ENCODE measurements around the gene PPP4C.

The PPP4C gene

GRCh38 chr16:30065943-30066760, 9.6 kb upstream of the PPP4C start:
- peaks cover 47% of the 10 kb centered on the region for H3K4me1 Mint-ChIP-seq (ENCODE audit: low read depth)
- peak overlapping the region; percentile 99 for H3K4me3 Mint-ChIP-seq
- peaks cover 69% of the 10 kb centered on the region for H3K36me3 Mint-ChIP-seq (ENCODE audit: low read depth)
- DNase-seq, result no peak
- no peaks in the 10 kb centered on the region for H3K9me3 Mint-ChIP-seq
- no peaks in the 10 kb centered on the region for H3K27me3 Mint-ChIP-seq
- peak overlapping the region; percentile 99 for H3K27ac Mint-ChIP-seq

DNA sequence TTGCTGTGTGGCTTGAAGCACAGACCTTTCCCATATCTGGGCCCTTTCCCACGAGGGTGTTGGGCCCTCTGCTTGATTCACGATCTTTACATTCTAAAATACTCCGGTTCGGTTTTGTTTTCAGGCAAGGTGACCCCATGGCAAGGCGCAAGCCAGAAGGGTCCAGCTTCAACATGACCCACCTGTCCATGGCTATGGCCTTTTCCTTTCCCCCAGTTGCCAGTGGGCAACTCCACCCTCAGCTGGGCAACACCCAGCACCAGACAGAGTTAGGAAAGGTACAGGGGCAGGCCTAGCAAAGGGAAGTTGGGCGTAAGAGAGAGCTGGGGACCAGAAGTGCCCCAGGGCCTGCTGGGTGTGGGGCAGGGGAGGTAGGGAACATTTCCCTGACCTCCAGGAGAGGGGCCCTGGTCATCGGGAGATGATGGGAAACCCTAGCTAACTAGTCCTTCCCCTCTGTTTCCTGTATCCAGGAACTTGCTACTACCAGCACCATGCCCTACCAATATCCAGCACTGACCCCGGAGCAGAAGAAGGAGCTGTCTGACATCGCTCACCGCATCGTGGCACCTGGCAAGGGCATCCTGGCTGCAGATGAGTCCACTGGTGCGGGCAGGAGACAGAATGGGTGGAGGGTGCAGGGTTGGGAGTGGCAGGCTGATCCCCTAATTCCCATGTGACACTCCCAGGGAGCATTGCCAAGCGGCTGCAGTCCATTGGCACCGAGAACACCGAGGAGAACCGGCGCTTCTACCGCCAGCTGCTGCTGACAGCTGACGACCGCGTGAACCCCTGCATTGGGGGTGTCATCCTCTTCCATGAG, 8.8 kb upstream of the PPP4C start:
- peaks cover 47% of the 10 kb centered on the region for H3K4me1 Mint-ChIP-seq (ENCODE audit: low read depth)
- H3K9me3 Mint-ChIP-seq, result no peaks in the 10 kb centered on the region
- DNase-seq, result no peak
- H3K27me3 Mint-ChIP-seq, result no peaks in the 10 kb centered on the region
- peak overlapping the region; percentile 99 for H3K27ac Mint-ChIP-seq
- H3K36me3 Mint-ChIP-seq (ENCODE audit: low read depth), result peaks cover 77% of the 10 kb centered on the region
- peak overlapping the region; percentile 99 for H3K4me3 Mint-ChIP-seq

DNA sequence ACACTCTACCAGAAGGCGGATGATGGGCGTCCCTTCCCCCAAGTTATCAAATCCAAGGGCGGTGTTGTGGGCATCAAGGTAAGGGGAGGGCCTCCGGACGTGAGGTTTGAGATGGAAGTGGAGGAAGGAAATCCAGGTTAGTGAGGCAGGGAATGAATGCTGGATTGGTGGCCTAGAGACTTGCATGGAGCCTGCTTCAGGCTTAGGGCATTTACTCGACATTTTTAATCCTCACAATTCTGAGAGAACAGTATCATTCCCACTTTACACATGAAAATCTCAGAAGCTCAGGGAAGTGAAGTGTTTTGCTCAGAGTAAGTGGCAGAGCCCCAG, 8.2 kb upstream of the PPP4C start:
- Mint-ChIP-seq H3K36me3 (ENCODE audit: low read depth) (peaks cover 83% of the 10 kb centered on the region), H3K4me3 (peak overlapping the region; percentile 99), H3K4me1 (ENCODE audit: low read depth) (peaks cover 49% of the 10 kb centered on the region), H3K9me3 (no peaks in the 10 kb centered on the region), H3K27me3 (no peaks in the 10 kb centered on the region), H3K27ac (peak overlapping the region; percentile 99)
- DNase-seq, result no peak

DNA sequence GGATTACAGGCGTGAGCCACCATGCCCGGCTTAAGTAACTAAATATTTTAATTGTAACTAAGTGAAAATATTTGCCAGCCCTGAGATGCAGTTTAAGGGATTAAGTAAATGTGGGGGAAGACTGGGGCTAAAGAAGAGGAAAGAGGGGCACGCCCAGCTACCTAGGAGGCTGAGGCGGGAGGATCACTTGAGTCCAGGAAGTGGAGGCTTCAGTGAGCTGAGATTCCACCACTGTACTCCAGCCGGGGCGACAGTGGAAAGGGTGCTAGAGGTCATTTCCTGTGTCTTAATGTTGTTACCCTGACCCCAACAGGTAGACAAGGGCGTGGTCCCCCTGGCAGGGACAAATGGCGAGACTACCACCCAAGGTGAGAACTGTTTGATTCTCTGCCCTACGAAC, 7.5 kb upstream of the PPP4C start:
- Mint-ChIP-seq H3K27ac (peak overlapping the region; percentile 91), H3K9me3 (no peaks in the 10 kb centered on the region), H3K4me1 (ENCODE audit: low read depth) (peaks cover 46% of the 10 kb centered on the region), H3K27me3 (no peaks in the 10 kb centered on the region), H3K4me3 (peak overlapping the region; percentile 53), H3K36me3 (ENCODE audit: low read depth) (peaks cover 87% of the 10 kb centered on the region)
- DNase-seq, result no peak

DNA sequence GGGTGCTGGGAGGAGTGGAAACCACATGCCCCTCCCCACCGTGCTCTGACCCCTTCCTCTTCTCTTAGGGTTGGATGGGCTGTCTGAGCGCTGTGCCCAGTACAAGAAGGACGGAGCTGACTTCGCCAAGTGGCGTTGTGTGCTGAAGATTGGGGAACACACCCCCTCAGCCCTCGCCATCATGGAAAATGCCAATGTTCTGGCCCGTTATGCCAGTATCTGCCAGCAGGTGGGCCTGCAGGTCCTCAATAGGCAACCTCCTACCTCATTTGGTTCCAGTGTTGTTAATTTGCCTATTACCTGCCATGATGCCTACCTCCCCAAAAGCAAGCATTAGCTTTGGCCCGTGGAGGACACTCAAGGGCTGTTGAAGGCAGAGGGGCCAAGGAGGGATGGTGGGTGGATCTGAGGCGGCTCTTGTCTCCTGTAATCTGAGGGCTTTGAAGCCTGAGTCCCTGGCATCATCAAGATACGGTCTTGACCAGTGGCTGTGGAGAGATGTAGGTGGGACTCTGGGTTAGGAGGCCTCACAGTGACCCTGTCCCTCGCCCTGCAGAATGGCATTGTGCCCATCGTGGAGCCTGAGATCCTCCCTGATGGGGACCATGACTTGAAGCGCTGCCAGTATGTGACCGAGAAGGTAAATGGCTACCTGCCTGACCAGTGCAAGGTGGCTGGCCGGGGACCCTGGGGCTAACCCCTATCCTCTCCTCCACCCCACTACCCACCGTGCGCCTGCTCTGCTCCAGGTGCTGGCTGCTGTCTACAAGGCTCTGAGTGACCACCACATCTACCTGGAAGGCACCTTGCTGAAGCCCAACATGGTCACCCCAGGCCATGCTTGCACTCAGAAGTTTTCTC, 6.8 kb upstream of the PPP4C start:
- Mint-ChIP-seq H3K27me3 (no peaks in the 10 kb centered on the region), H3K27ac (peak overlapping the region; percentile 91), H3K4me3 (peak overlapping the region; percentile 53), H3K36me3 (ENCODE audit: low read depth) (peaks cover 89% of the 10 kb centered on the region), H3K9me3 (no peaks in the 10 kb centered on the region), H3K4me1 (ENCODE audit: low read depth) (peaks cover 42% of the 10 kb centered on the region)
- peak; percentile 63 for DNase-seq

- H3K27me3 Mint-ChIP-seq, result no peaks in the 10 kb centered on the region
- H3K4me3 Mint-ChIP-seq, result peak overlapping the region; percentile 53
- no peak for DNase-seq
- H3K36me3 Mint-ChIP-seq (ENCODE audit: low read depth), result peaks cover 87% of the 10 kb centered on the region
- H3K4me1 Mint-ChIP-seq (ENCODE audit: low read depth), result peaks cover 44% of the 10 kb centered on the region
- H3K9me3 Mint-ChIP-seq, result no peaks in the 10 kb centered on the region
- H3K27ac Mint-ChIP-seq, result peak overlapping the region; percentile 91
Measured at GRCh38 chr16:30069611-30070462, 6.0 kb upstream of the PPP4C start.

- no peaks in the 10 kb centered on the region for H3K9me3 Mint-ChIP-seq
- DNase-seq, result no peak
- H3K4me1 Mint-ChIP-seq (ENCODE audit: low read depth), result peaks cover 48% of the 10 kb centered on the region
- H3K27ac Mint-ChIP-seq, result peak overlapping the region; percentile 91
- peaks cover 85% of the 10 kb centered on the region for H3K36me3 Mint-ChIP-seq (ENCODE audit: low read depth)
- H3K27me3 Mint-ChIP-seq, result no peaks in the 10 kb centered on the region
- H3K4me3 Mint-ChIP-seq, result no peak overlapping the region
Measured at GRCh38 chr16:30070490-30070889, 5.3 kb upstream of the PPP4C start.

DNA sequence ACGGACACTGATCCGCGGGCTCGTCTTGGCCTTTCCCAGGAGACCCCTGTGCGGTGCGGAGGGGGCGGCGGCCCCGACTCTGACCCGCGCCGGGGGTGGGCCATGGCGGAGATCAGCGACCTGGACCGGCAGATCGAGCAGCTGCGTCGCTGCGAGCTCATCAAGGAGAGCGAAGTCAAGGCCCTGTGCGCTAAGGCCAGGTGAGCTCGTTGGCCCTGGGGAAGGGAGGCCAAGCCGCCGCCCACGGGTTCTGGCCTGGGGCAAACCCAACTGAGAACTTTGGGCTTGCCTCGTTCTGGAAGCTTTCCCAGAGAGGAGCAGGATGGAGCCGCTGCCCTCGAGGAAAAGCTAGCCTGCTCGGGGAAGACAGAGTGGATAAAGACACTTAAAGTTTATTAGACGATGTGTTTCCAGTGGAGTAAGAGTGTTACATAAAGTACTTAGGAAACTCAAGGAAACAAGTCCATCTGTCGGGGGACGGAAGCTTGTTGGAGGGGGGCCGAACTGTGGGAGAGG, 540 bp downstream of the PPP4C start:
- Mint-ChIP-seq H3K27me3 (no peaks in the 10 kb centered on the region), H3K27ac (peak overlapping the region; percentile 97), H3K4me3 (peak overlapping the region; percentile 89), H3K9me3 (no peaks in the 10 kb centered on the region), H3K4me1 (ENCODE audit: low read depth) (peaks cover 46% of the 10 kb centered on the region), H3K36me3 (ENCODE audit: low read depth) (peaks cover 85% of the 10 kb centered on the region)
- no peak for DNase-seq

DNA sequence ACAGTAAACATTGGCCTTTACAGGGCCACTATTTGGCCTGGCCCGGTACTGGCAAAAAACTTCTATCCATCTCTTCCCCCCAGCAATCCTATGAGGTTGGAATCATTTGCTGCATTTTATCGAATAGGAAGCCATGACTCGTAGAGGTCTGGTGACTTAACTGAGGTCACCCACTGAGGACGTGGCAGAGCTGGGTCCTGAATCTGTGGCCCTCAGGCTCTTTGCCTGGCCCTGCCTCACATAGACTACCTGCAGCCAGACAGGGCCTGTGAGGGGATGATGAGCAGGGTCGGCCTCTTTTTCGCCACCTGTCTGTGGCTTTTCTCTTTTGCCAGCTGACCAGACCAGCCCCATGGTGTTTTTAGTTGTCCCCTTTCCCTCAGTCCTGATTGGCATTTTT, 1.9 kb downstream of the PPP4C start:
- Mint-ChIP-seq H3K9me3 (no peaks in the 10 kb centered on the region), H3K27ac (peak overlapping the region; percentile 97), H3K4me3 (peak overlapping the region; percentile 89), H3K4me1 (ENCODE audit: low read depth) (peaks cover 44% of the 10 kb centered on the region), H3K27me3 (no peaks in the 10 kb centered on the region), H3K36me3 (ENCODE audit: low read depth) (peaks cover 85% of the 10 kb centered on the region)
- no peak for DNase-seq

- Mint-ChIP-seq H3K4me3 (no peak overlapping the region), H3K27ac (peak overlapping the region; percentile 97), H3K27me3 (no peaks in the 10 kb centered on the region), H3K36me3 (ENCODE audit: low read depth) (peaks cover 90% of the 10 kb centered on the region), H3K9me3 (no peaks in the 10 kb centered on the region), H3K4me1 (ENCODE audit: low read depth) (peaks cover 43% of the 10 kb centered on the region)
- no peak for DNase-seq
Measured at GRCh38 chr16:30078744-30079143, 3.0 kb downstream of the PPP4C start.

GRCh38 chr16:30079480-30079879, 3.7 kb downstream of the PPP4C start:
- peaks cover 44% of the 10 kb centered on the region for H3K4me1 Mint-ChIP-seq (ENCODE audit: low read depth)
- H3K9me3 Mint-ChIP-seq, result no peaks in the 10 kb centered on the region
- no peaks in the 10 kb centered on the region for H3K27me3 Mint-ChIP-seq
- no peak for DNase-seq
- peak overlapping the region; percentile 47 for H3K27ac Mint-ChIP-seq
- peaks cover 94% of the 10 kb centered on the region for H3K36me3 Mint-ChIP-seq (ENCODE audit: low read depth)
- no peak overlapping the region for H3K4me3 Mint-ChIP-seq

DNA sequence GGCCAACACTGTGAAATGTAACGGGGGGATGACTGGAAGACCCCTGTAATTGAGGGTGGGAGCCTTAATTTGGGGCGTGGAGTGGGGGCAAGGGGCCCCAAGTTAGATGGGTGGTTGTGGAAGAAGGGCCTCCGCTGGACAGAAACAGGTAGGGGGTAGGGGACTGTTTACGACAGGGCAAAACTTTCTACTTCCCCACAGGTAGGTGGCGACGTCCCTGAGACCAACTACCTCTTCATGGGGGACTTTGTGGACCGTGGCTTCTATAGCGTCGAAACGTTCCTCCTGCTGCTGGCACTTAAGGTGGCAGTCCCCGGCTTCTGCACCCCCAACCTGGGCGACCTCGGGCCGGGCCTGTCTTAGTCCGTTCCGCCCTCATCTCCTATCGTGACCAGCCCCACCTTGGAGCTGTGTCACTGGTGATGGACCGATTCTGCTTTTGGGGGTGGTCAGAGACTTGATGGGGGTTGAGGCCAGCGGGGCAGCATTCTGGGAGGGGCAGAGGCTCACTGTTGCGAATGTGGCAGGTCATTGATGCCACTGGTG, 6.8 kb downstream of the PPP4C start:
- H3K4me3 Mint-ChIP-seq, result no peak overlapping the region
- no peak for DNase-seq
- peaks cover 22% of the 10 kb centered on the region for H3K4me1 Mint-ChIP-seq (ENCODE audit: low read depth)
- no peaks in the 10 kb centered on the region for H3K9me3 Mint-ChIP-seq
- H3K27ac Mint-ChIP-seq, result peak overlapping the region; percentile 53
- H3K27me3 Mint-ChIP-seq, result no peaks in the 10 kb centered on the region
- peaks cover 92% of the 10 kb centered on the region for H3K36me3 Mint-ChIP-seq (ENCODE audit: low read depth)

GRCh38 chr16:30083216-30084055, 7.6 kb downstream of the PPP4C start:
- Mint-ChIP-seq H3K27ac (peak overlapping the region; percentile 80), H3K4me3 (no peak overlapping the region), H3K4me1 (ENCODE audit: low read depth) (peaks cover 15% of the 10 kb centered on the region), H3K36me3 (ENCODE audit: low read depth) (peaks cover 87% of the 10 kb centered on the region), H3K27me3 (no peaks in the 10 kb centered on the region), H3K9me3 (no peaks in the 10 kb centered on the region)
- DNase-seq, result no peak
